HT1080 (cell line): ENCODE measurements around the gene TMEM40. TPM values are rescaled to one million over a fixed set of nuclear protein-coding genes. Genes with fewer than 3 reads are reported as not detected.

Experiments
- DNase-seq: peaks from one replicate; pipeline ENCODE4 v3.0.0-alpha.2; 2015; ENCODE audit warnings: low read depth
- total RNA-seq: library from RNA; depleted of rRNA; stranded (reverse); fragments of >200 nt; shearing (Covaris generic); gene quantifications from 2 replicates; pipeline ENCODE4 v1.2.3, GENCODE V29; 2014

TMEM40 gene
- total RNA-seq, 1 experiment from 2014 or later, result not detected

- DNase-seq, result no peak
These were observed 7.0 kb downstream of the TMEM40 start for GRCh38 chr3:12752102-12752501.

- no peak for DNase-seq
These were observed 7.5 kb downstream of the TMEM40 start for GRCh38 chr3:12751571-12751970.

GRCh38 chr3:12750658-12751071, 8.4 kb downstream of the TMEM40 start:
- peak; percentile 83 for DNase-seq

- peak; percentile 84 for DNase-seq
These were observed 8.8 kb downstream of the TMEM40 start for GRCh38 chr3:12750223-12750622.

GRCh38 chr3:12748477-12748876, 10.6 kb downstream of the TMEM40 start:
- no peak for DNase-seq

- DNase-seq, result no peak
These were observed 12.6 kb downstream of the TMEM40 start for GRCh38 chr3:12746419-12746818.

GRCh38 chr3:12744326-12744725, 14.7 kb downstream of the TMEM40 start:
- no peak for DNase-seq

- no peak for DNase-seq
These were observed 15.5 kb downstream of the TMEM40 start for GRCh38 chr3:12743583-12743982.

- DNase-seq, result no peak
These were observed 16.5 kb downstream of the TMEM40 start for GRCh38 chr3:12742330-12743107.

GRCh38 chr3:12741209-12741608, 17.9 kb downstream of the TMEM40 start:
- DNase-seq, result no peak

GRCh38 chr3:12737833-12738232, 21.2 kb downstream of the TMEM40 start:
- DNase-seq, result no peak

- no peak for DNase-seq
These were observed 21.7 kb downstream of the TMEM40 start for GRCh38 chr3:12737319-12737718.

GRCh38 chr3:12734960-12735359, 24.1 kb downstream of the TMEM40 start:
- no peak for DNase-seq

GRCh38 chr3:12733566-12733965, 25.5 kb downstream of the TMEM40 start:
- DNase-seq, result no peak

GRCh38 chr3:12730506-12731242, 28.4 kb downstream of the TMEM40 start:
- DNase-seq, result peak; percentile 58

GRCh38 chr3:12729051-12729651, 29.9 kb downstream of the TMEM40 start:
- DNase-seq, result no peak

GRCh38 chr3:12727937-12728336, 31.1 kb downstream of the TMEM40 start:
- no peak for DNase-seq

GRCh38 chr3:12727481-12727880, 31.6 kb downstream of the TMEM40 start:
- no peak for DNase-seq

- DNase-seq, result no peak
These were observed 33.6 kb downstream of the TMEM40 start for GRCh38 chr3:12725436-12725835.

GRCh38 chr3:12724794-12725193, 34.3 kb downstream of the TMEM40 start:
- no peak for DNase-seq

- DNase-seq, result peak; percentile 36
These were observed 35.7 kb downstream of the TMEM40 start for GRCh38 chr3:12723362-12723761.

- no peak for DNase-seq
These were observed 36.8 kb downstream of the TMEM40 start for GRCh38 chr3:12722226-12722625.
